Measurements from ENCODE around the gene NCKAP5. TPM values are rescaled to one million over a fixed set of nuclear protein-coding genes. Genes with fewer than 3 reads are reported as not detected.

Gene NCKAP5
- total and polyA plus RNA-seq, 11 donors, result 0.51 to 10.5 (median 5.2) TPM

DNA sequence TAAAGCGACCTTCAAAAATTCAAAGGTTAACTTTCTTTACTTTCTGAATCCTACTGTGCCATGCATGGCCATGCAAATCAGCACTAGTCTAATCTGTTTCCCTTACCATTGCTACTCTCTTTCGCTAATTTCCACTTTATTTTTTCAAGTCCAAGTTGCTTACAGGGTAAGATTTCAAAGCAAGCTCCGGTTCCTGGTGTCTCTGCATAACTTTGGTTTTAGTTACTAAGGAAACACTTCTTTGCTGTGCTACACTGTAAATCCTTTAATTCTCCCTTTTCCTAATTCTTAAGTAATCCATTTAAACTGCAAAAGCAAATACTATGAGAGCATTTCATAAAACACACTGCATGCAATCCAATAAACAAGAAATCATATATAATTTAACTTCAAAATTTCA, 514.7 kb downstream of the NCKAP5 start:
- TF ChIP-seq POLR2A (IDR thresholded peaks at IDR 0.05), result no peak
- no peak for TF ChIP-seq CTCF (IDR thresholded peaks at IDR 0.05)
- WGBS, 4 donors, result 80 to 83% (median 80%) methylated on average over 3 of the region's 3 CpGs
- H3K36me3 ChIP-seq, result no peaks in the 10 kb centered on the region
- no peak overlapping the region for H3K27ac ChIP-seq
- H3K9me3 ChIP-seq, result no peaks in the 10 kb centered on the region
- intact Hi-C loops (cut with DNase I), result no loop called here
- no peak for ATAC-seq
- H3K4me1 ChIP-seq, result no peaks in the 10 kb centered on the region
- DNase-seq, result no peak
- H3K4me3 ChIP-seq, result no peak overlapping the region
- no peaks in the 10 kb centered on the region for H3K27me3 ChIP-seq

- ATAC-seq (no peak), DNase-seq (no peak)
- Histone ChIP-seq H3K9me3 (no peaks in the 10 kb centered on the region), H3K27me3 (no peaks in the 10 kb centered on the region), H3K4me1 (no peaks in the 10 kb centered on the region), H3K36me3 (no peaks in the 10 kb centered on the region), H3K4me3 (no peak overlapping the region), H3K27ac (no peak overlapping the region)
- TF ChIP-seq POLR2A (IDR thresholded peaks at IDR 0.05), result no peak
- TF ChIP-seq CTCF (IDR thresholded peaks at IDR 0.05), result no peak
- intact Hi-C loops (cut with DNase I), result no loop called here
- 64 to 71% (median 68%) methylated on average over 5 of the region's 5 CpGs for WGBS, 4 donors
These were observed 522.5 kb downstream of the NCKAP5 start for GRCh38 chr2:133045787-133046186.

- intact Hi-C loops (cut with DNase I), result no loop called here
These were observed 523.7 kb downstream of the NCKAP5 start for GRCh38 chr2:133044556-133044955.

DNA sequence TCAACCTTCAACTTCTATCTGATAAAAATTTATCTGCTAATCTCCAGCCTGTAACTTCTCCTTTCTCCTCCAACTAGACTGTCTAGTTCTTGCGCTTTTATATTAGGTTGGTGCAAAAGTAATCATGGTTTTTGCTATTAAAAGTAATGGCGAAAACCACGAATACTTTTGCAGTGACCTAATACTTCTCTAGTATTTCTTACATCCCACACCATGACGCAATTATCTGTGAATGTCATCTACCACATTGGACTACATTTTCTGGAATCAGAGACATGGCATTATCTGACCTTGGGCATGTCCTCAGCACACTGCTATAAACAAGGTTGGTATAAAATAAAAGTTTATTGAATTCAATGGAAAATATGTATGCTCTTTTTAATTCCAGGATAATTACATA, 528.1 kb downstream of the NCKAP5 start:
- ATAC-seq (no peak), DNase-seq (no peak)
- Histone ChIP-seq H3K27me3 (no peaks in the 10 kb centered on the region), H3K36me3 (no peaks in the 10 kb centered on the region), H3K4me1 (no peaks in the 10 kb centered on the region), H3K4me3 (no peak overlapping the region), H3K9me3 (peaks cover 0 to 29% (median 0%) of the 10 kb centered on the region in 12 donors), H3K27ac (no peak overlapping the region)
- intact Hi-C loops (cut with DNase I), result no loop called here
- WGBS, 4 donors, result 79 to 85% (median 82%) methylated on average over 4 of the region's 4 CpGs
- TF ChIP-seq CTCF (IDR thresholded peaks at IDR 0.05), result no peak
- no peak for TF ChIP-seq POLR2A (IDR thresholded peaks at IDR 0.05)

More at GRCh38 chr2:133044556-133044955, 523.7 kb downstream of the NCKAP5 start:
- WGBS, 4 donors, result 83 to 88% (median 87%) methylated on average over 4 of the region's 4 CpGs
- Histone ChIP-seq H3K4me1 (no peaks in the 10 kb centered on the region), H3K36me3 (no peaks in the 10 kb centered on the region), H3K27me3 (no peaks in the 10 kb centered on the region), H3K4me3 (no peak overlapping the region), H3K9me3 (no peaks in the 10 kb centered on the region), H3K27ac (no peak overlapping the region)
- DNase-seq (no peak), ATAC-seq (no peak)
- no peak for TF ChIP-seq CTCF (IDR thresholded peaks at IDR 0.05)
- no peak for TF ChIP-seq POLR2A (IDR thresholded peaks at IDR 0.05)
